Calu3 (cell line): ENCODE data around the gene RNF144A. TPM values are rescaled to one million over a fixed set of nuclear protein-coding genes. Genes with fewer than 3 reads are reported as not detected.

Experiments used
- BruUV-seq: library from RNA; stranded (reverse); fragments of 400-500 nt; replicated peaks from 2 replicates; lab custom pipeline; 2021; lab: Mats Ljungman, UMichigan
- CTCF ChIA-PET: fragments of 300-600 bp; sonication (Branson Sonifier 250); formaldehyde crosslinking; loops from one replicate; lab custom pipeline; 2022; ENCODE audit warnings: antibody characterized with exemption; lab: Charles Lee
- DNase-seq: peaks from one replicate; pipeline ENCODE4 v3.0.0; 2022
- H3K27ac Mint-ChIP-seq: one replicate; pipeline ENCODE4 v1.8.0; 2022; ENCODE audit warnings: mixed read lengths; ENCODE audit not compliant: unreplicated experiment
- H3K27me3 Mint-ChIP-seq: one replicate; pipeline ENCODE4 v1.8.0; 2022; ENCODE audit warnings: mixed read lengths; ENCODE audit not compliant: unreplicated experiment
- H3K36me3 Mint-ChIP-seq: one replicate; pipeline ENCODE4 v1.8.0; 2022; ENCODE audit warnings: mild to moderate bottlenecking, moderate library complexity, mixed read lengths; ENCODE audit not compliant: insufficient read depth, unreplicated experiment
- H3K4me1 Mint-ChIP-seq: one replicate; pipeline ENCODE4 v1.8.0; 2022; ENCODE audit warnings: mild to moderate bottlenecking, low read depth, mixed read lengths; ENCODE audit not compliant: unreplicated experiment
- H3K4me3 Mint-ChIP-seq: one replicate; pipeline ENCODE4 v1.8.0; 2022; ENCODE audit warnings: mild to moderate bottlenecking, low read depth, moderate library complexity, mixed read lengths; ENCODE audit not compliant: unreplicated experiment
- H3K9me3 Mint-ChIP-seq: one replicate; pipeline ENCODE4 v1.8.0; 2022; ENCODE audit warnings: low read depth, mixed read lengths; ENCODE audit not compliant: unreplicated experiment
- intact Hi-C: fragments of 100-400 bp; cut with micrococcal nuclease; formaldehyde crosslinking; loops from one replicate; pipeline ENCODE4 v1.10.0; 2022; ENCODE audit not compliant: unreplicated experiment
- total RNA-seq: library from RNA; stranded (reverse); gene quantifications from 2 replicates; pipeline ENCODE4 v1.2.3, GENCODE V29; 2022
- TF ChIP-seq, protein P1 (sequence below): fragments of 200-600 bp; IDR thresholded peaks from one replicate; pipeline ENCODE4 v1.8.0; 2022; ENCODE audit warnings: antibody characterized with exemption; ENCODE audit not compliant: unreplicated experiment

RNF144A gene
- total RNA-seq, 1 experiment from 2014 or later: 13.7 TPM

DNA sequence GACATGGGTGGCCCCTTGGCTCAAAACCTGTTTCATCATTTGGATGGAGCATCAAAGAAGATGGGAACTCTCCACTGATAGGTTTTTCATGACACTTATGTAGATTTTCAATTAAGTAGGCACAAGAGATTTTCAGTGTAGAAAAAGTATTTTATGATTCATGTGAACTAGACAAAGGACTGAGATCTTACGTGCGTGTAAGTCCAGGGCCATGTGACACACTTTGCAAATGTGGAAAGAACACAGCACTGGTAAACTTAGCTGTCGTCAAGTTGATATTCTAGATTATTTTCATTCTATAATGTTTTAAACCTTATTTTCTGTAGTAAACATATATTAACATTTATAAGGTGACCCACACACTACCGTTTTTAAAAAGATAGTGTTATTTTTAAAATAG lies 37.4 kb downstream of the RNF144A start:
- Mint-ChIP-seq H3K9me3 (no peaks in the 10 kb centered on the region), H3K27me3 (no peaks in the 10 kb centered on the region)

DNA sequence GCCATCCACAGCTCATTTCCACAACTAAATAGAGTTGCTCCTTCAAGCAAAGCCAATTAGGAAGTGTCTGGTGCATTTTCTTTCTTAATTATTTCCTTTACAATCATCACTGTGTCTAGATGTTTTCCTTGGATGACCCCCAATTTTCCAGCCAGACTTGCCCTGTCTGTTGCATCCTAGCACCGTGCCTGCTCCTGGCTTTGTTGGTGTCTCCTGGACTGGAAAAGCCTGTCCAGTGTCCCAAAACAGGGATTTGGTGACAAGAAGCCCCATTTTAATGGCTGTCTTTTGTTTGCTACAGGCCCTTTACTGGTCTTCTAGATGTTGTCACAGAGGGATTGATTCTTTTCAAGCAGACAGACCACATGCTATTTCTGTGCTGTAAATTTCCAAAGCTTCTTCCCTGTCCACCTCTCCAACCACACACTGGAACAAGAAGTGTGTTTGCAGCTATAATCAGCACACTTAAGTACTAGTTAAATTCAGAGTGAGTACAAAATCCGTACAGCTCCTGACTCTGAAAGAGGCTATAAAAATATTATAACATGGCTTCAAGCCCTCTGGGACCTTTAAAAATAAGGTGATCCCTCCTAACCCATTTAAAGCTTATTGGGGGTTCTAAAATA lies 38.4 kb downstream of the RNF144A start:
- intact Hi-C loops: no loop called here
- no peaks in the 10 kb centered on the region for H3K27me3 Mint-ChIP-seq
- DNase-seq: no peak
- CTCF ChIA-PET: interaction anchor here (1.0 kb wide), 1 partner anchor 19 kb away, joined by 4 read pairs; no protein-coding TSS in a partner anchor
- H3K9me3 Mint-ChIP-seq: no peaks in the 10 kb centered on the region
- no peak overlapping the region for H3K27ac Mint-ChIP-seq
- no peaks in the 10 kb centered on the region for H3K36me3 Mint-ChIP-seq
- TF ChIP-seq, protein P1, sequence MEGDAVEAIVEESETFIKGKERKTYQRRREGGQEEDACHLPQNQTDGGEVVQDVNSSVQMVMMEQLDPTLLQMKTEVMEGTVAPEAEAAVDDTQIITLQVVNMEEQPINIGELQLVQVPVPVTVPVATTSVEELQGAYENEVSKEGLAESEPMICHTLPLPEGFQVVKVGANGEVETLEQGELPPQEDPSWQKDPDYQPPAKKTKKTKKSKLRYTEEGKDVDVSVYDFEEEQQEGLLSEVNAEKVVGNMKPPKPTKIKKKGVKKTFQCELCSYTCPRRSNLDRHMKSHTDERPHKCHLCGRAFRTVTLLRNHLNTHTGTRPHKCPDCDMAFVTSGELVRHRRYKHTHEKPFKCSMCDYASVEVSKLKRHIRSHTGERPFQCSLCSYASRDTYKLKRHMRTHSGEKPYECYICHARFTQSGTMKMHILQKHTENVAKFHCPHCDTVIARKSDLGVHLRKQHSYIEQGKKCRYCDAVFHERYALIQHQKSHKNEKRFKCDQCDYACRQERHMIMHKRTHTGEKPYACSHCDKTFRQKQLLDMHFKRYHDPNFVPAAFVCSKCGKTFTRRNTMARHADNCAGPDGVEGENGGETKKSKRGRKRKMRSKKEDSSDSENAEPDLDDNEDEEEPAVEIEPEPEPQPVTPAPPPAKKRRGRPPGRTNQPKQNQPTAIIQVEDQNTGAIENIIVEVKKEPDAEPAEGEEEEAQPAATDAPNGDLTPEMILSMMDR: no peak
- peaks cover 8% of the 10 kb centered on the region for H3K4me1 Mint-ChIP-seq
- H3K4me3 Mint-ChIP-seq: no peak overlapping the region
- no TSS peak for BruUV-seq

More for the DNA sequence above, 37.4 kb downstream of the RNF144A start:
- TF ChIP-seq, protein P1: no peak
- no peak overlapping the region for H3K4me3 Mint-ChIP-seq
- DNase-seq: no peak
- CTCF ChIA-PET: no interaction called here
- H3K27ac Mint-ChIP-seq: no peak overlapping the region
- intact Hi-C loops: no loop called here
- no TSS peak for BruUV-seq
- peaks cover 8% of the 10 kb centered on the region for H3K4me1 Mint-ChIP-seq
- H3K36me3 Mint-ChIP-seq: no peaks in the 10 kb centered on the region

DNA sequence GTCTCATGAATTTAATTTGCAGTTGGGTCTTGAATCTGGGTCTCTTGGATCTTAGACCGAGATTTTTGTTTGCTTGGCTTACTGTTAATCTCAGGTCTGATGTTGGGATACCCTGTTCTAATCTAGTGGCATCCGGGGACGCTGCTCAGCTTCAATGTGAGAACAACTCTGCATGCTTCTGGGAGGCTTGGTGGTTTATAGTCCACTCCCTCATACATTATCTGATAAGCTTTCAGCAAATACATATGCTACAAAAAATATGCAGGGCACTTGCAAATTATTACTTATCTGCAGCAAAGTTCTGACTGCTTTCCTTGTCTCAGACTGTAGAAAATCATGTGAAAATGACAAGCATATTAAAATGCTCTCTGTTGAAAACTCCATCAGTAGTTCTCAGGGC lies 39.4 kb downstream of the RNF144A start:
- intact Hi-C loops: no loop called here
- TF ChIP-seq, protein P1: no peak
- Mint-ChIP-seq H3K27me3 (no peaks in the 10 kb centered on the region), H3K4me1 (peaks cover under 1% of the 10 kb centered on the region), H3K36me3 (no peaks in the 10 kb centered on the region), H3K9me3 (no peaks in the 10 kb centered on the region), H3K27ac (no peak overlapping the region), H3K4me3 (no peak overlapping the region)
- no TSS peak for BruUV-seq
- DNase-seq: no peak
- CTCF ChIA-PET: interaction anchor here (1.0 kb wide), 1 partner anchor 18 kb away, joined by 4 read pairs; no protein-coding TSS in a partner anchor

DNA sequence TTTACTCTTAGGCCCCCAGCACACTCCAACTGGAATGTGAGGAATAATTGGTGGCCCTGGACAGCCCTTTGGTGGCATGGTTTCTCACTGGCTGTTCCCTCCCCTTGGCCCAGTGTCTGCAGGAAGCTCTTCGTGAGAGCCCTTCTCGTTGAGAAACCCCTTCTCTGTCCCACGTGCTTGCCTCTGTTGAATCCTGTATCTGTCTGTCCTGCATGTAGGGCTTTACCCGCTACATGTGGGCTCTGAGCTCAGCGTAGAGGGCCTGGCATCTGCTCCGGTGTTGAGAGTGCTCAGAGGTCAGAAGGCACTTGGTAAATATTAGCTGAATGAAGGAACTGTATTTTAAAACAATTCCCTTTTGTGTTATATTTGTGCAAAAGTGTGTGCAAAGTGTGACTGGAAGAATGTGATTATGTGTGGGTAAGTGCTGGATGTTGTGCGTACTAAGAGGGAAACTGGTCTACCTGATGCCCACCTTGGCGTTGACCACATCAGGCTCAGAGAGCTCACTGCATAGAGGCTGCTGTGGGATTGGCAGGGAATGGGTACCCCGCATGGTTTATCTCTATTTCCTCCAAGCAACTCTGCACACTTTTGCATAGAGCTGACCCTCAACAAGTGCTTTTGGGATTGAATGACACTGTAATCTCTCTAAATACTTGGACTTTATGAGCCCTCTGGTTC lies 40.0 kb downstream of the RNF144A start:
- no peaks in the 10 kb centered on the region for H3K9me3 Mint-ChIP-seq
- no peaks in the 10 kb centered on the region for H3K27me3 Mint-ChIP-seq
- H3K27ac Mint-ChIP-seq: no peak overlapping the region
- no peaks in the 10 kb centered on the region for H3K4me1 Mint-ChIP-seq
- no peaks in the 10 kb centered on the region for H3K36me3 Mint-ChIP-seq
- TF ChIP-seq, protein P1: no peak
- BruUV-seq: no TSS peak
- no peak for DNase-seq
- intact Hi-C loops: no loop called here
- no peak overlapping the region for H3K4me3 Mint-ChIP-seq
- CTCF ChIA-PET: interaction anchor here (0.6 kb wide), 1 partner anchor 217 kb away, joined by 3 read pairs; no protein-coding TSS in a partner anchor
